ENCODE data around the gene ADH4. TPM values are rescaled to one million over a fixed set of nuclear protein-coding genes. Genes with fewer than 3 reads are reported as not detected.

The ADH4 gene
- total and polyA plus RNA-seq, 10 of the 15 experiments (the other 5 are each of a cell fraction or from before 2014, with no cell fraction given): not detected

- no peaks in the 10 kb centered on the region for H3K36me3 ChIP-seq (ENCODE audit: control insufficient read depth in 2 of 2, insufficient read depth in 2 of 2, low read length in 1 of 2)
- intact Hi-C loops (cut with micrococcal nuclease; ENCODE audit: unreplicated experiment): no loop called here
- H4K20me1 ChIP-seq (ENCODE audit: control insufficient read depth, insufficient read depth): no peaks in the 10 kb centered on the region
- H3K9me3 ChIP-seq (replicated peaks; ENCODE audit: control insufficient read depth, insufficient read depth, low read length): no peaks in the 10 kb centered on the region
- H3K79me2 ChIP-seq (ENCODE audit: control insufficient read depth, insufficient read depth, low read length): no peaks in the 10 kb centered on the region
- no peak overlapping the region for H3K9ac ChIP-seq (ENCODE audit: control insufficient read depth, insufficient read depth, low read length)
- FAIRE-seq: no peak
- H3K4me2 ChIP-seq (ENCODE audit: control insufficient read depth, insufficient read depth): no peak overlapping the region
- 12% methylated on average over 4 of the region's 4 CpGs for WGBS (ENCODE audit: insufficient coverage, insufficient replicate concordance, low lambda C conversion rate, missing lambda C conversion rate)
- ATAC-seq: no peak
- H3K27ac ChIP-seq (ENCODE audit: control insufficient read depth, insufficient read depth): no peak overlapping the region
- H3K4me1 ChIP-seq (ENCODE audit: control insufficient read depth, insufficient read depth, low read length): no peaks in the 10 kb centered on the region
- no peak overlapping the region for H3K4me3 ChIP-seq
- no peaks in the 10 kb centered on the region for H3K27me3 ChIP-seq (replicated peaks in 1 of 2; ENCODE audit: control insufficient read depth in 2 of 2, insufficient read depth in 2 of 2, low read length in 1 of 2)
- TF ChIP-seq TAF1 (IDR thresholded peaks at IDR 0.05; ENCODE audit: borderline replicate concordance, low read depth, low read length): no peak
- TF ChIP-seq POLR2AphosphoS5 (IDR thresholded peaks at IDR 0.05; ENCODE audit: low read length): no peak
- TF ChIP-seq CREM (IDR thresholded peaks at IDR 0.05; ENCODE audit: low read depth): no peak
- no peak for TF ChIP-seq LARP7 (IDR thresholded peaks at IDR 0.05)
- no peak for TF ChIP-seq IRF5 (IDR thresholded peaks at IDR 0.05; ENCODE audit: borderline replicate concordance)
- TF ChIP-seq RB1 (IDR thresholded peaks at IDR 0.05; ENCODE audit: borderline replicate concordance): no peak
- no peak for TF ChIP-seq POU2F2 (IDR thresholded peaks at IDR 0.05; ENCODE audit: borderline replicate concordance, low read depth, low read length)
- no peak for TF ChIP-seq PRDM15 (CRISPR knock-in tag; IDR thresholded peaks at IDR 0.05)
- TF ChIP-seq BACH1 (IDR thresholded peaks at IDR 0.05; ENCODE audit: borderline replicate concordance): no peak
- TF ChIP-seq IRF4 (IDR thresholded peaks at IDR 0.05; ENCODE audit: low read depth, low read length): no peak
- no peak for TF ChIP-seq RAD51 (IDR thresholded peaks at IDR 0.05)
- TF ChIP-seq SIX5 (IDR thresholded peaks at IDR 0.05; ENCODE audit: low read depth, low read length, severe bottlenecking): no peak
- TF ChIP-seq BCLAF1 (IDR thresholded peaks at IDR 0.05): no peak
- in situ Hi-C loops (cut with MboI): loop anchor here (5.0 to 10.0 kb wide), 2 partner anchors 281 to 344 kb away; no protein-coding TSS in a partner anchor
- ChIA-PET CTCF (interaction anchor here (0.6 to 6.1 kb wide), 3 partner anchors 104 to 343 kb away, joined by 3 to 51 read pairs (median 6); no protein-coding TSS in a partner anchor), POLR2A (interaction anchor here (0.6 kb wide), 1 partner anchor 75 kb away, joined by 4 read pairs; no protein-coding TSS in a partner anchor), SMC1A (ENCODE audit: uncharacterized antibody, unreplicated experiment) (interaction anchor here (1.3 to 3.7 kb wide), 3 partner anchors 283 to 342 kb away, joined by 4 to 17 read pairs (median 16); no protein-coding TSS in a partner anchor), RAD21 (ENCODE audit: unreplicated experiment) (interaction anchor here (1.8 to 3.3 kb wide), 2 partner anchors 284 to 342 kb away, joined by 4 to 16 read pairs; no protein-coding TSS in a partner anchor)
- no TSS peak for BruUV-seq (replicated peaks)
- DNase-seq (ENCODE audit: low read depth, low spot score): no peak
- no peak overlapping the region for H2AFZ ChIP-seq (ENCODE audit: control insufficient read depth, low read depth, low read length)
Observed at GRCh38 chr4:99121008-99121407, 23.1 kb downstream of the ADH4 start.
